ENCODE results near the gene SPOUT1. TPM values are rescaled to one million over a fixed set of nuclear protein-coding genes. Genes with fewer than 3 reads are reported as not detected.

SPOUT1 gene
- total RNA-seq, 4 donors from 2014 or later, result 15.0 to 41.5 (median 32.3) TPM

DNA sequence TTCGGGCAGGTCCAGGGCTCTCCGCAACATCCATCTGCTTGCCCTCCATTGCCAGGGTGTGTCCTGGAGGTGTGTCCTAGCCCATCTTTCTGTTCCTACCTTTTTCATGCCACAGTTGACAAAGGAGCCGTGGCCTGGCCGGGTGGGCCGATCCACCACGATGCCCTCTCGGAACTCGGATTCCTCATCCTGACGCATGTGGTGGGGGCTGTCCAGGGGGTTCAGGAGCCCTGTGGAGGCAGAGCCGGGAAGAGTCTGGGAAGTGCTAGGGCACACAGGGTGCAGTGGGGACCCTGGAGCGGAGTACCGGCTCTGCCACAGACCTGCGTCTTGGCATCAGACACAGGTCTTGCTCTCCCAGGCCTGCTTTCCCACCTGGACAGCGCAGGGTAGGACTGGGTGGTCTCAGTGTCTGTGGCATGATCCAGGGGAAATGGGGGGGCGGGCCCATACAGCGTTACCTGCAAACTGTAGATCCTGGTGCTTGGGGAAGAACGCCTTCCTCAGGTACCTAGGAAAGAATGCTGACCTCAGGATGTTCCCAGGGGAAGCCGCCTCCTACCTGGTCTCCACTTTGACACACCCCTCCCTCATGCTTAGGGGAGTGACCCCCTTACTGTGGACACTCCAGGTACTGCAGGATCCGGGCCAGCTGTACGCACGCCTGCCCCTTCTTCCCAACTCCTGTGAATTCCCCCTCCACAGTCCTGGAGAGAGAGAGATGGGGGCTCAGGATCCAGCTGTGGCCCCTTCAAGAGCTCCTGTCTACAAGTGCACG, 3.5 kb downstream of the SPOUT1 start:
- intact Hi-C loops (cut with DNase I; ENCODE audit: low total_unique reads), result no loop called here
- H3K4me3 ChIP-seq (ENCODE audit: low read depth, poor library complexity, severe bottlenecking), result no peak overlapping the region
- DNase-seq (ENCODE audit: low spot score in 2 of 2), result no peak
- 92 to 96% methylated on average over 18 to 22 of the region's 22 CpGs for WGBS, 2 donors
- TF ChIP-seq POLR2A (IDR thresholded peaks at IDR 0.05), result no peak
- no peak for TF ChIP-seq CTCF (IDR thresholded peaks at IDR 0.05)

GRCh38 chr9:128824911-128825310, 4.7 kb downstream of the SPOUT1 start:
- DNase-seq (ENCODE audit: low spot score in 2 of 2), result no peak
- H3K4me3 ChIP-seq (ENCODE audit: low read depth, poor library complexity, severe bottlenecking), result no peak overlapping the region
- intact Hi-C loops (cut with DNase I; ENCODE audit: low total_unique reads), result no loop called here
- TF ChIP-seq POLR2A (IDR thresholded peaks at IDR 0.05), result no peak
- 81 to 84% methylated on average over 7 of the region's 7 CpGs for WGBS, 2 donors

- no peak for TF ChIP-seq CTCF (IDR thresholded peaks at IDR 0.05)
- TF ChIP-seq POLR2A (IDR thresholded peaks at IDR 0.05), result no peak
- WGBS, 2 donors, result 90 to 92% methylated on average over 12 of the region's 12 CpGs
- H3K4me3 ChIP-seq (ENCODE audit: low read depth, poor library complexity, severe bottlenecking), result no peak overlapping the region
- no peak for DNase-seq (ENCODE audit: low spot score in 2 of 2)
- intact Hi-C loops (cut with DNase I; ENCODE audit: low total_unique reads), result no loop called here
These were observed 5.6 kb downstream of the SPOUT1 start for GRCh38 chr9:128823903-128824406.

DNA sequence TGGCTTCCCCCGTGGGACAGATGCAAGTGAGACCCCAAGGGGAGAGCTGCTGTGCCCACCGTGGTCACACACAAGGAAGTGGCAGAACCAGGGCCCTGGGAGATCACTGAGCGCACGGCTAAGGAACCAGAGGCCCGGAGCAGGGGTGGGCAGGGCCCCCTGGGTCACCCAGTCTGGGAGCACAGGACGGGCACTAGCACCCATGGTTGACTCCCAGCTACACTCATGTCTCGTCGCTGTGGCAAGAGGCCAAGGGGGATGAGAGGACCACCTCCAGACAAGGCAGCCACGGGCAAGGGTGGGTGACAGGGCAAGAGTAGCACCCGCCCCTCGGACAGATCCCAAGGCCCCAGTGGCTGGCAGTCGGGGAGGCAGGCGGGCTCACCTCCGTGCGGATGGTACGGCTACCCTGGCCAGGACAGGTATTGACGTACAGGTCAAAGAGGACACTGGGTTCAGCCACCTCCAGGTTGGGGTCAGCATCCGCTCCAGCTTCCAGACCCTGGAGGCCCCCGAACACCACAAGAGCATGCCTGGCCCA, 6.2 kb downstream of the SPOUT1 start:
- intact Hi-C loops (cut with DNase I; ENCODE audit: low total_unique reads), result no loop called here
- H3K4me3 ChIP-seq (ENCODE audit: low read depth, poor library complexity, severe bottlenecking), result no peak overlapping the region
- no peak for DNase-seq (ENCODE audit: low spot score in 2 of 2)
- WGBS, 2 donors, result 89 to 91% methylated on average over 19 of the region's 19 CpGs
- no peak for TF ChIP-seq POLR2A (IDR thresholded peaks at IDR 0.05)
- TF ChIP-seq CTCF (IDR thresholded peaks at IDR 0.05), result no peak

DNA sequence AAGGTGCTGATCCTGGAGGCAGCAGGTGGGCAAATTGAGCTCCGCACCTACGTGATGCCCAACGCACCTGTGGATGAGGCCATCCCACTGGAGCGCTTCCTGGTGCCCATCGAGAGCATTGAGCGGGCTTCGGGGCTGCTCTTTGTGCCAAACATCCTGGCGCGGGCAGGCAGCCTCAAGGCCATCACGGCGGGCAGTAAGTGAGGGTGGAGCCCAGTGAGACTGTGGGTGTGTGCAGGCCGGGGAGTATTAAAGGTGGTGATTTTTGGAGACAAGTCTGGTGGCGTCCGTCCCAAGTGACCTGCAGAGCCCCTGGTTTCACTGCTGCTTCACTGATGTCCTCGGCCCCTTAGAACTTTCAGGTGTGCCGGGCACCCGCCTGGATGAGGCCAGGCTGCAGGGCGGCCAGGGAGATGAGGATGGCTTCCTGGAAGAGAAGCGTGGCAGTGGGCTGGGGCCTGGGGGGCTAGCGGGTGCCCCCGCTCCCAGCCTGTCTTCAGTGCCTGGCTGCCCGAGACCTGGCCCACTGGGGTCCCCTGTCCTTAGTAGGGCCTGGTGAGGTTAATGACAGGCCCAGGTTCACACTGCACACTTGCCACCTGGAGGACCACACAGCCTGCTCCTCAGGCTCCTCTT, 7.1 kb downstream of the SPOUT1 start:
- intact Hi-C loops (cut with DNase I; ENCODE audit: low total_unique reads), result no loop called here
- 87 to 91% methylated on average over 20 to 22 of the region's 22 CpGs for WGBS, 2 donors
- DNase-seq (ENCODE audit: low spot score in 2 of 2), result no peak
- no peak overlapping the region for H3K4me3 ChIP-seq (ENCODE audit: low read depth, poor library complexity, severe bottlenecking)
- no peak for TF ChIP-seq CTCF (IDR thresholded peaks at IDR 0.05)

Data from lower leg skin (tissue), 4 donors.